Esophagus squamous epithelium (tissue), 5 donors: ENCODE data around the gene UCN. TPM values are rescaled to one million over a fixed set of nuclear protein-coding genes. Genes with fewer than 3 reads are reported as not detected.
"Not testable (repeated sequence)": the region's sequence is repeated elsewhere in the genome, so short reads cannot be mapped to it uniquely, and the experiment has no call there.

Experiments
- DNase-seq: peaks from one replicate; lab custom pipeline; 2025; lab: John Stamatoyannopoulos, UW
- H3K27ac ChIP-seq, 4 donors: fragments of 200-600 bp; sonication (generic); one replicate each; pipeline ENCODE4 v1.5.1; 2016 to 2019; ENCODE audit warnings: mild to moderate bottlenecking in 1 of 4
- H3K27me3 ChIP-seq, 4 donors: fragments of 200-600 bp; sonication (generic); 1 replicate in 3 of 4; 2 replicates in 1 of 4; pipeline versions ENCODE4 v1.5.1 to v1.6.0; 2017 to 2021; ENCODE audit warnings: antibody characterized with exemption in 1 of 4
- H3K36me3 ChIP-seq, 3 donors: fragments of 200-600 bp; sonication (generic); one replicate each; pipeline ENCODE4 v1.5.1; 2016 to 2019
- H3K4me1 ChIP-seq, 3 donors: fragments of 200-600 bp; sonication (generic); one replicate each; pipeline ENCODE4 v1.5.1; 2017 to 2019
- H3K4me3 ChIP-seq, 4 donors: fragments of 200-600 bp; sonication (generic); 1 replicate in 3 of 4; 2 replicates in 1 of 4; pipeline ENCODE4 v1.5.1; 2016 to 2019; ENCODE audit warnings: mild to moderate bottlenecking in 2 of 4, moderate library complexity in 1 of 4
- H3K9me3 ChIP-seq, 3 donors: fragments of 200-600 bp; sonication (generic); one replicate each; pipeline ENCODE4 v1.5.1; 2016 to 2019
- CTCF ChIP-seq, 6 experiments: fragments of 450-650 bp in 4 of 6; fragments of 200-600 bp in 2 of 6; sonication (generic) in 2 of 6; IDR thresholded peaks; one replicate each; pipeline ENCODE4 v1.5.1; 2016 to 2019; ENCODE audit warnings: antibody characterized with exemption in 6 of 6, mild to moderate bottlenecking in 4 of 6, moderate library complexity in 4 of 6
- POLR2A ChIP-seq, 4 donors: fragments of 450-650 bp; IDR thresholded peaks; one replicate each; pipeline ENCODE4 v1.6.1; 2017; ENCODE audit warnings: antibody characterized with exemption in 4 of 4, mild to moderate bottlenecking in 4 of 4, moderate library complexity in 3 of 4
- WGBS, 2 donors: methylation state at CpG; one replicate each; pipeline ENCODE4 v1.1.5; 2018; 5-methylcytosine and 5-hydroxymethylcytosine counted together
- intact Hi-C: fragments of 100-400 bp; cut with DNase I; formaldehyde crosslinking; loops from one replicate; pipeline ENCODE4 v1.15.0; 2022
- total RNA-seq, 4 donors: library from RNA; depleted of rRNA; stranded (reverse); fragments of >200 nt; gene quantifications; one replicate each; pipeline ENCODE4 v1.1.0, GENCODE V29; 2016
- donor health status: DM: yes; HTN: yes; CAD: no.

The UCN gene
- total RNA-seq, 4 donors from 2014 or later: 1.1 TPM; not detected in 3

- H3K27ac ChIP-seq: peak overlapping the region; percentile 92 to 98 (median 94)
- TF ChIP-seq POLR2A (IDR thresholded peaks at IDR 0.05) (no peak), CTCF (IDR thresholded peaks at IDR 0.05) (no peak)
- peaks cover 12 to 36% (median 12%) of the 10 kb centered on the region in 3 donors for H3K36me3 ChIP-seq
- H3K27me3 ChIP-seq: no peaks in the 10 kb centered on the region
- WGBS, 2 donors: 7 to 9% methylated on average over 7 of the region's 10 CpGs
- no peak for DNase-seq
- intact Hi-C loops: no loop called here
- peaks cover 16 to 35% (median 22%) of the 10 kb centered on the region in 3 donors for H3K4me1 ChIP-seq
- H3K4me3 ChIP-seq: peak overlapping the region; percentile 64 to 96 (median 79)
- H3K9me3 ChIP-seq: no peaks in the 10 kb centered on the region
These were observed 14.1 kb upstream of the UCN start for GRCh38 chr2:27322301-27322765.

GRCh38 chr2:27320958-27321543 lies 12.8 kb upstream of the UCN start:
- DNase-seq: no peak

GRCh38 chr2:27319839-27320238 lies 11.6 kb upstream of the UCN start:
- H3K27ac ChIP-seq, DNase-seq, H3K27me3 ChIP-seq, intact Hi-C loops, H3K4me3 ChIP-seq, H3K9me3 ChIP-seq: not testable (repeated sequence)
- 94 to 97% methylated on average over 15 of the region's 15 CpGs for WGBS, 2 donors
- H3K36me3 ChIP-seq: peaks cover 0 to 32% (median 0%) of the 10 kb centered on the region in 3 donors
- peaks cover 16 to 35% (median 22%) of the 10 kb centered on the region in 3 donors for H3K4me1 ChIP-seq

More at GRCh38 chr2:27320958-27321543, 12.8 kb upstream of the UCN start:
- Histone ChIP-seq H3K36me3 (peaks cover under 1 to 36% (median under 1%) of the 10 kb centered on the region in 3 donors), H3K27ac (peak overlapping the region in 1 of 4 donors; percentile 60), H3K27me3 (no peaks in the 10 kb centered on the region), H3K4me3 (no peak overlapping the region), H3K9me3 (no peaks in the 10 kb centered on the region), H3K4me1 (peaks cover 16 to 35% (median 22%) of the 10 kb centered on the region in 3 donors)
- TF ChIP-seq CTCF (IDR thresholded peaks at IDR 0.05) (peak in 4 of 6 experiments; percentile 10 to 53 (median 20)), POLR2A (IDR thresholded peaks at IDR 0.05) (no peak)
- intact Hi-C loops: no loop called here
- WGBS, 2 donors: 38 to 39% methylated on average over 6 to 7 of the region's 8 CpGs

- H3K9me3 ChIP-seq: no peaks in the 10 kb centered on the region
- DNase-seq: no peak
These were observed 8.6 kb upstream of the UCN start for GRCh38 chr2:27316655-27317412.

GRCh38 chr2:27315122-27315521 lies 6.9 kb upstream of the UCN start:
- intact Hi-C loops: no loop called here
- Histone ChIP-seq H3K9me3 (no peaks in the 10 kb centered on the region), H3K4me1 (no peaks in the 10 kb centered on the region), H3K4me3 (no peak overlapping the region), H3K36me3 (peaks cover 0 to 49% (median 0%) of the 10 kb centered on the region in 3 donors), H3K27ac (no peak overlapping the region), H3K27me3 (no peaks in the 10 kb centered on the region)
- TF ChIP-seq POLR2A (IDR thresholded peaks at IDR 0.05) (no peak), CTCF (IDR thresholded peaks at IDR 0.05) (no peak)
- DNase-seq: no peak
- 76 to 83% methylated on average over 8 of the region's 8 CpGs for WGBS, 2 donors

More at GRCh38 chr2:27316655-27317412, 8.6 kb upstream of the UCN start:
- TF ChIP-seq CTCF (IDR thresholded peaks at IDR 0.05) (no peak), POLR2A (IDR thresholded peaks at IDR 0.05) (no peak)
- Histone ChIP-seq H3K4me3 (no peak overlapping the region), H3K27me3 (no peaks in the 10 kb centered on the region), H3K36me3 (peaks cover 0 to 40% (median 0%) of the 10 kb centered on the region in 3 donors), H3K4me1 (peaks cover 10 to 14% (median 13%) of the 10 kb centered on the region in 3 donors), H3K27ac (no peak overlapping the region)
- WGBS, 2 donors: 62 to 83% methylated on average over 5 to 9 of the region's 12 CpGs
- intact Hi-C loops: no loop called here
